Heart right ventricle (tissue), 16 donors: ENCODE data around the gene ANAPC5. TPM values are rescaled to one million over a fixed set of nuclear protein-coding genes. Genes with fewer than 3 reads are reported as not detected.
"Not testable (repeated sequence)": the region's sequence is repeated elsewhere in the genome, so short reads cannot be mapped to it uniquely, and the experiment has no call there.

Source experiments
- ATAC-seq, 8 donors: fragments of 200-7000 bp; cut with Tn5 transposase; one replicate each; pipeline ENCODE4 v1.9.1; 2020; ENCODE audit warnings: mild to moderate bottlenecking in 8 of 8, moderate library complexity in 8 of 8, moderate number of reproducible peaks in 1 of 8
- DNase-seq, 2 donors: peaks; one replicate each; pipeline ENCODE4 v3.0.0-alpha.2; 2020
- H3K27ac ChIP-seq, 10 donors: fragments of 200-600 bp; sonication (generic) in 2 of 10; one replicate each; pipeline versions ENCODE4 v1.5.0 to v1.8.0; 2020 to 2022; ENCODE audit warnings: mild to moderate bottlenecking in 3 of 10
- H3K27me3 ChIP-seq, 7 donors: fragments of 200-600 bp; one replicate each; pipeline ENCODE4 v1.8.0; 2021 to 2022; ENCODE audit warnings: mild to moderate bottlenecking in 2 of 7
- H3K36me3 ChIP-seq, 9 donors: fragments of 200-600 bp; sonication (generic) in 1 of 9; one replicate each; pipeline versions ENCODE4 v1.5.0 to v1.8.0; 2020 to 2022; ENCODE audit warnings: mild to moderate bottlenecking in 2 of 9
- H3K4me1 ChIP-seq, 9 donors: fragments of 200-600 bp; sonication (generic) in 1 of 9; one replicate each; pipeline versions ENCODE4 v1.5.0 to v1.8.0; 2020 to 2022; ENCODE audit warnings: mild to moderate bottlenecking in 4 of 9
- H3K4me3 ChIP-seq, 10 donors: fragments of 200-600 bp; sonication (generic) in 2 of 10; one replicate each; pipeline versions ENCODE4 v1.5.0 to v1.8.0; 2020 to 2022; ENCODE audit warnings: mild to moderate bottlenecking in 7 of 10, moderate library complexity in 2 of 10
- H3K9me3 ChIP-seq, 11 donors: fragments of 200-600 bp in 10 of 11; sonication (generic) in 2 of 11; one replicate each; pipeline versions ENCODE4 v1.5.0 to v1.8.0; 2013 to 2022; ENCODE audit warnings: mild to moderate bottlenecking in 2 of 11, control low read depth in 1 of 11, moderate library complexity in 1 of 11
- CTCF ChIP-seq, 9 donors: fragments of 200-600 bp; sonication (generic) in 2 of 9; IDR thresholded peaks; one replicate each; pipeline versions ENCODE4 v1.5.0 to v1.8.0; 2021 to 2022; ENCODE audit warnings: antibody characterized with exemption in 9 of 9, mild to moderate bottlenecking in 5 of 9, moderate library complexity in 1 of 9
- WGBS, 2 donors: extraction: QIAGEN DNeasy Blood & Tissue Kit; methylation state at CpG; one replicate each; pipeline ENCODE4 v1.1.7; 2013; ENCODE audit warnings: inconsistent platforms in 1 of 2; 5-methylcytosine and 5-hydroxymethylcytosine counted together
- intact Hi-C, 10 donors: fragments of 100-400 bp; cut with DNase I; formaldehyde crosslinking; loops; one replicate each; pipeline versions ENCODE4 v1.11.1 to v1.14.2; 2022
- polyA plus RNA-seq, 2 donors: library from polyadenylated mRNA; stranded (reverse); fragments of 200-250 nt; gene quantifications; one replicate each; pipeline ENCODE4 v1.2.3, GENCODE V29; 2013
- total RNA-seq, 10 donors: library from RNA; stranded (reverse); fragmentation: NEBNext Ultra II Directional in 3 of 10; extraction: Animal tissue kit (Norgen Biotek cat#: 25700) in 3 of 10; gene quantifications; one replicate each; pipeline versions ENCODE4 v1.2.1 to v1.2.4, GENCODE V29; 2021 to 2023
- donor health status: Arrhythmogenic right ventricular cardiomyopathy.
- donor health status: ischemic (EF 13 %, LVEDD 7.1; RV severe dilation, severe dysfunction).
- donor health status: healthy with polysubstance abuse.
- donor health status: DM: no; HTN: yes; CAD: no.
- donor health status: DM: no; HTN: no; CAD: no.
- donor health status: ischemic (EF 25% LVEDD 6.9; RV normal size, moderate dysfunction).
- donor health status: ischemic (EF 25% LVEDD 5.7; RV mildly dilated, moderate dysfunction).
- donor health status: healthy.
- donor health status: DM: yes; HTN: yes; CAD: no.
- donor health status: Ischemic cardiomyopathy.
- donor health status: ischemic (EF 35%, LVEDD 5.7; RV mildly dilated, moderate dysfunction).
- donor health status: nonischemic (EF 11% LVEDD 7.7; RV severe dilation, severe dysfunction).
- donor health status: DM: yes; HTN: yes; CAD: no.
- donor health status: PGD.
- donor health status: ischemic (EF 29% LVEDD 5.4; RV normal size, mild dysfunction).
- donor health status: nonischemic (EF 23%, LVEDD 6.1; RV moderate dilation, normal function).

ANAPC5 gene
- total and polyA plus RNA-seq, 12 donors, result 50.2 to 82.4 (median 57.0) TPM

GRCh38 chr12:121282072-121282742 lies 70.0 kb downstream of the ANAPC5 start:
- H3K36me3 ChIP-seq, result peaks cover 0 to 18% (median 0%) of the 10 kb centered on the region in 9 donors
- WGBS, 2 donors, result 50 to 68% methylated on average over 10 of the region's 10 CpGs
- H3K9me3 ChIP-seq, result no peaks in the 10 kb centered on the region
- H3K4me1 ChIP-seq, result peaks cover 16 to 70% (median 35%) of the 10 kb centered on the region in 9 donors
- H3K27me3 ChIP-seq, result no peaks in the 10 kb centered on the region
- DNase-seq (no peak), ATAC-seq (peak in 5 of 8 donors; percentile 7 to 38 (median 29))
- TF ChIP-seq CTCF (IDR thresholded peaks at IDR 0.05), result no peak
- intact Hi-C loops, result no loop called here
- H3K4me3 ChIP-seq, result no peak overlapping the region
- H3K27ac ChIP-seq, result peak overlapping the region in 8 of 10 donors; percentile 17 to 66 (median 43)

- Histone ChIP-seq H3K4me1 (peaks cover 16 to 74% (median 35%) of the 10 kb centered on the region in 9 donors), H3K36me3 (peaks cover 0 to 18% (median 0%) of the 10 kb centered on the region in 9 donors)
- ATAC-seq, H3K9me3 ChIP-seq, intact Hi-C loops, H3K4me3 ChIP-seq, H3K27me3 ChIP-seq, DNase-seq, H3K27ac ChIP-seq: not testable (repeated sequence)
- 70 to 79% methylated on average over 14 of the region's 14 CpGs for WGBS, 2 donors
These were observed 71.1 kb downstream of the ANAPC5 start for GRCh38 chr12:121281116-121281515.

GRCh38 chr12:121280531-121280930 lies 71.7 kb downstream of the ANAPC5 start:
- WGBS, 2 donors, result 87 to 90% methylated on average over 11 of the region's 11 CpGs
- H3K27ac ChIP-seq, DNase-seq, H3K27me3 ChIP-seq, H3K9me3 ChIP-seq, H3K4me3 ChIP-seq, intact Hi-C loops, ATAC-seq: not testable (repeated sequence)
- peaks cover 0 to 18% (median 0%) of the 10 kb centered on the region in 9 donors for H3K36me3 ChIP-seq
- H3K4me1 ChIP-seq, result peaks cover 16 to 72% (median 35%) of the 10 kb centered on the region in 9 donors

- 26 to 39% methylated on average over 10 of the region's 10 CpGs for WGBS, 2 donors
- Histone ChIP-seq H3K9me3 (no peaks in the 10 kb centered on the region), H3K4me3 (no peak overlapping the region), H3K4me1 (peaks cover 16 to 62% (median 35%) of the 10 kb centered on the region in 9 donors), H3K27ac (peak overlapping the region in 9 of 10 donors; percentile 24 to 86 (median 71)), H3K36me3 (peaks cover 0 to 23% (median 0%) of the 10 kb centered on the region in 9 donors), H3K27me3 (no peaks in the 10 kb centered on the region)
- peak; percentile 53 to 66 for DNase-seq
- ATAC-seq, result peak; percentile 38 to 79 (median 72)
- TF ChIP-seq CTCF (IDR thresholded peaks at IDR 0.05), result no peak
- intact Hi-C loops, result no loop called here
These were observed 72.7 kb downstream of the ANAPC5 start for GRCh38 chr12:121279507-121279915.

- H3K4me3 ChIP-seq, result peak overlapping the region in 1 of 10 donors; percentile 20
These were observed 73.2 kb downstream of the ANAPC5 start for GRCh38 chr12:121279071-121279375.

More at GRCh38 chr12:121279071-121279375, 73.2 kb downstream of the ANAPC5 start:
- peak overlapping the region; percentile 11 to 86 (median 61) for H3K27ac ChIP-seq
- peak; percentile 61 to 63 for DNase-seq
- no peaks in the 10 kb centered on the region for H3K9me3 ChIP-seq
- H3K36me3 ChIP-seq, result peaks cover 0 to 27% (median 0%) of the 10 kb centered on the region in 9 donors
- ATAC-seq, result peak; percentile 22 to 59 (median 48)
- TF ChIP-seq CTCF (IDR thresholded peaks at IDR 0.05), result no peak
- H3K27me3 ChIP-seq, result no peaks in the 10 kb centered on the region
- intact Hi-C loops, result no loop called here
- WGBS, 2 donors, result 41 to 48% methylated on average over 13 of the region's 13 CpGs
- peaks cover 15 to 57% (median 35%) of the 10 kb centered on the region in 9 donors for H3K4me1 ChIP-seq
